PC-3 (cell line): ENCODE measurements around the gene FAM98B. TPM values are rescaled to one million over a fixed set of nuclear protein-coding genes. Genes with fewer than 3 reads are reported as not detected.
"Not testable (repeated sequence)": the region's sequence is repeated elsewhere in the genome, so short reads cannot be mapped to it uniquely, and the experiment has no call there.

Source experiments
- ATAC-seq: fragments of 200-7000 bp; cut with Tn5 transposase; 2 replicates; pipeline ENCODE4 v1.9.1; 2020; ENCODE audit warnings: mild to moderate bottlenecking, moderate library complexity
- BruUV-seq: library from RNA; stranded (reverse); fragments of 400-500 nt; replicated peaks from 2 replicates; lab custom pipeline; 2021; lab: Mats Ljungman, UMichigan
- CTCF ChIA-PET: fragments of 300-600 bp; sonication (Branson Sonifier 250); formaldehyde crosslinking; loops from one replicate; lab custom pipeline; 2022; ENCODE audit warnings: antibody characterized with exemption; lab: Charles Lee
- POLR2A ChIA-PET: fragments of 300-600 bp; sonication (Branson Sonifier 250); formaldehyde crosslinking; loops from one replicate; lab custom pipeline; 2022; ENCODE audit warnings: antibody characterized with exemption; ENCODE audit not compliant: unreplicated experiment; lab: Charles Lee
- DNase-seq: peaks from one replicate; pipeline ENCODE4 v3.0.0-alpha.2; 2015
- H2AFZ ChIP-seq: fragments of 300-600 bp; sonication (generic); 2 replicates; pipeline ENCODE4 v1.6.0; 2016; ENCODE audit warnings: antibody characterized with exemption, low read length
- H3F3A ChIP-seq: fragments of 300-600 bp; sonication (generic); one replicate; pipeline ENCODE4 v1.6.0; 2017; ENCODE audit warnings: antibody characterized with exemption, low read length, control low read depth, mild to moderate bottlenecking; ENCODE audit not compliant: unreplicated experiment
- H3K27ac ChIP-seq: fragments of 300-600 bp; sonication (generic); 2 replicates; pipeline ENCODE4 v1.5.1; 2016; ENCODE audit warnings: mild to moderate bottlenecking, low read length
- H3K27me3 ChIP-seq: fragments of 300-600 bp; sonication (generic); 2 replicates; pipeline ENCODE4 v1.6.1; 2016; ENCODE audit warnings: low read length, mixed read lengths
- H3K36me3 ChIP-seq: fragments of 300-600 bp; sonication (generic); 2 replicates; pipeline ENCODE4 v1.6.1; 2016; ENCODE audit warnings: low read depth, mixed run types, low read length, mixed read lengths
- H3K4me1 ChIP-seq: fragments of 300-600 bp; sonication (generic); 2 replicates; pipeline ENCODE4 v1.5.1; 2016; ENCODE audit warnings: low read length; ENCODE audit not compliant: insufficient read depth
- H3K4me2 ChIP-seq: fragments of 300-600 bp; sonication (generic); 2 replicates; pipeline ENCODE4 v1.6.0; 2016; ENCODE audit warnings: low read length
- H3K4me3 ChIP-seq: fragments of 300-600 bp; sonication (generic); 2 replicates; pipeline ENCODE4 v1.5.1; 2016; ENCODE audit warnings: mild to moderate bottlenecking, low read length, mixed read lengths
- H3K79me2 ChIP-seq: fragments of 300-600 bp; sonication (generic); 2 replicates; pipeline ENCODE4 v1.6.1; 2017; ENCODE audit warnings: low read length, mixed read lengths
- H3K9ac ChIP-seq: fragments of 300-600 bp; sonication (generic); 2 replicates; pipeline ENCODE4 v1.6.0; 2016; ENCODE audit warnings: mild to moderate bottlenecking, low read length
- H3K9me2 ChIP-seq: fragments of 300-600 bp; sonication (generic); replicated peaks from 2 replicates; pipeline ENCODE4 v1.6.1; 2016; ENCODE audit warnings: mixed run types, low read length, mixed read lengths
- H3K9me3 ChIP-seq: fragments of 300-600 bp; sonication (generic); 2 replicates; pipeline ENCODE4 v1.6.1; 2016; ENCODE audit warnings: low read length, mixed read lengths
- H4K20me1 ChIP-seq: fragments of 300-600 bp; sonication (generic); 2 replicates; pipeline ENCODE4 v1.6.1; 2016; ENCODE audit warnings: low read length, mixed read lengths
- CTCF ChIP-seq: fragments of 300-600 bp; sonication (generic); conservative IDR thresholded peaks from 2 replicates; pipeline ENCODE4 v1.5.1; 2017; ENCODE audit warnings: antibody characterized with exemption, low read depth, mild to moderate bottlenecking, low read length
- EZH2 ChIP-seq: fragments of 300-600 bp; sonication (generic); IDR thresholded peaks from one replicate; pipeline ENCODE4 v1.6.1; 2017; ENCODE audit warnings: antibody characterized with exemption, mild to moderate bottlenecking, low read length; ENCODE audit not compliant: unreplicated experiment
- EZH2phosphoT487 ChIP-seq: fragments of 300-600 bp; sonication (generic); IDR thresholded peaks from 2 replicates; pipeline ENCODE4 v1.6.1; 2018; ENCODE audit warnings: mild to moderate bottlenecking, antibody characterized with exemption, low read length, borderline replicate concordance
- intact Hi-C: fragments of 100-400 bp; cut with micrococcal nuclease; formaldehyde crosslinking; loops from 2 replicates; pipeline ENCODE4 v1.9.0; 2023
- total RNA-seq: library from RNA; depleted of rRNA; stranded (reverse); fragments of >200 nt; gene quantifications from 2 replicates; pipeline ENCODE4 v1.2.3, GENCODE V29; 2014

FAM98B gene
- total RNA-seq, 1 experiment from 2014 or later = 7.8 TPM

GRCh38 chr15:38436993-38437392 is 16.9 kb upstream of the FAM98B start:
- no peaks in the 10 kb centered on the region for H3K79me2 ChIP-seq
- H3K4me3 ChIP-seq = no peak overlapping the region
- no TSS peak for BruUV-seq
- no peak overlapping the region for H3K27ac ChIP-seq
- H2AFZ ChIP-seq = no peak overlapping the region
- no peaks in the 10 kb centered on the region for H3K9me2 ChIP-seq
- ATAC-seq = no peak
- ChIA-PET POLR2A (no interaction called here), CTCF (no interaction called here)
- H3K36me3 ChIP-seq = no peaks in the 10 kb centered on the region
- peaks cover 16% of the 10 kb centered on the region for H3K27me3 ChIP-seq
- intact Hi-C loops = no loop called here
- H4K20me1 ChIP-seq = no peaks in the 10 kb centered on the region
- H3K9ac ChIP-seq = no peak overlapping the region
- DNase-seq = no peak
- no peaks in the 10 kb centered on the region for H3F3A ChIP-seq
- H3K4me2 ChIP-seq = no peak overlapping the region
- peaks cover 3% of the 10 kb centered on the region; the same call in 1 of the 2 replicates for H3K4me1 ChIP-seq
- no peaks in the 10 kb centered on the region for H3K9me3 ChIP-seq
- TF ChIP-seq EZH2phosphoT487 = no peak
- TF ChIP-seq CTCF = no peak
- TF ChIP-seq EZH2 = no peak

- peaks cover 16% of the 10 kb centered on the region for H3K27me3 ChIP-seq
- H3K79me2 ChIP-seq, BruUV-seq, H3K27ac ChIP-seq, CTCF ChIA-PET, POLR2A ChIA-PET, DNase-seq, H3K9me3 ChIP-seq, H3K9me2 ChIP-seq, H3F3A ChIP-seq, ATAC-seq, H3K4me3 ChIP-seq, H2AFZ ChIP-seq, H3K4me2 ChIP-seq, intact Hi-C loops, H3K9ac ChIP-seq, H3K36me3 ChIP-seq, H3K4me1 ChIP-seq, H4K20me1 ChIP-seq: not testable (repeated sequence)
These were observed 16.3 kb upstream of the FAM98B start for GRCh38 chr15:38437603-38438002.

GRCh38 chr15:38438031-38438986 is 15.6 kb upstream of the FAM98B start:
- CTCF ChIA-PET = no interaction called here
- Histone ChIP-seq H3K79me2 (no peaks in the 10 kb centered on the region), H3K9ac (no peak overlapping the region), H3K27ac (no peak overlapping the region), H3K4me1 (peaks cover 3% of the 10 kb centered on the region; the same call in 1 of the 2 replicates), H4K20me1 (no peaks in the 10 kb centered on the region), H3K9me3 (no peaks in the 10 kb centered on the region), H3K36me3 (no peaks in the 10 kb centered on the region), H3K27me3 (peaks cover 16% of the 10 kb centered on the region), H2AFZ (no peak overlapping the region), H3F3A (no peaks in the 10 kb centered on the region), H3K9me2 (no peaks in the 10 kb centered on the region), H3K4me2 (no peak overlapping the region), H3K4me3 (no peak overlapping the region)
- POLR2A ChIA-PET = no interaction called here
- intact Hi-C loops = no loop called here
- no TSS peak for BruUV-seq
- no peak for ATAC-seq
- TF ChIP-seq CTCF (no peak), EZH2 (no peak), EZH2phosphoT487 (no peak)
- DNase-seq = no peak
